GM12801 (cell line): ENCODE data around the gene SSR3.

Experiments used
- TF ChIP-seq, protein P1 (sequence below): IDR thresholded peaks from one replicate; pipeline ENCODE4 v1.5.1; 2011; ENCODE audit warnings: control low read depth; ENCODE audit not compliant: insufficient read length; ENCODE audit errors: extremely low read depth

The SSR3 gene

GRCh38 chr3:156551746-156552145, 3.2 kb downstream of the SSR3 start:
- TF ChIP-seq, protein P1, sequence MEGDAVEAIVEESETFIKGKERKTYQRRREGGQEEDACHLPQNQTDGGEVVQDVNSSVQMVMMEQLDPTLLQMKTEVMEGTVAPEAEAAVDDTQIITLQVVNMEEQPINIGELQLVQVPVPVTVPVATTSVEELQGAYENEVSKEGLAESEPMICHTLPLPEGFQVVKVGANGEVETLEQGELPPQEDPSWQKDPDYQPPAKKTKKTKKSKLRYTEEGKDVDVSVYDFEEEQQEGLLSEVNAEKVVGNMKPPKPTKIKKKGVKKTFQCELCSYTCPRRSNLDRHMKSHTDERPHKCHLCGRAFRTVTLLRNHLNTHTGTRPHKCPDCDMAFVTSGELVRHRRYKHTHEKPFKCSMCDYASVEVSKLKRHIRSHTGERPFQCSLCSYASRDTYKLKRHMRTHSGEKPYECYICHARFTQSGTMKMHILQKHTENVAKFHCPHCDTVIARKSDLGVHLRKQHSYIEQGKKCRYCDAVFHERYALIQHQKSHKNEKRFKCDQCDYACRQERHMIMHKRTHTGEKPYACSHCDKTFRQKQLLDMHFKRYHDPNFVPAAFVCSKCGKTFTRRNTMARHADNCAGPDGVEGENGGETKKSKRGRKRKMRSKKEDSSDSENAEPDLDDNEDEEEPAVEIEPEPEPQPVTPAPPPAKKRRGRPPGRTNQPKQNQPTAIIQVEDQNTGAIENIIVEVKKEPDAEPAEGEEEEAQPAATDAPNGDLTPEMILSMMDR, result no peak

DNA sequence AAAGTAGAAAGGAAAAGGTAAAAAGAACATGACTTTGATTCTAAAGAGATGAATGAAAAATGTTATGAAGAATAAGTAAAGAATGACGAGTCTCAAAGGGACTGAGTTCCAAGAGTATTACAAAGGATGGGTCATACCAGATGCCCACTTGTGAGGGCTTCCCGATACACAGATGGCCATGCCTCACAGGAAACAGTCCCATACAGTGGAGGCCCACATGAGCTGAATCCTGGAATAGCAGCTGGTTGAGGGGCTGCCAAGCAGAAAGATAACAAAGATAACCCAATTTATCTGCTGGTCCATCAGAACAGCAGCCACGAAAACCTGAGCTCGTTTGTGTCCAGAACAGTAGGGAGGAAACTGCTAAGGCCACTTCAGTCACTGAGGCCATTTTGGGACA, 3.7 kb downstream of the SSR3 start:
- TF ChIP-seq, protein P1, result no peak

DNA sequence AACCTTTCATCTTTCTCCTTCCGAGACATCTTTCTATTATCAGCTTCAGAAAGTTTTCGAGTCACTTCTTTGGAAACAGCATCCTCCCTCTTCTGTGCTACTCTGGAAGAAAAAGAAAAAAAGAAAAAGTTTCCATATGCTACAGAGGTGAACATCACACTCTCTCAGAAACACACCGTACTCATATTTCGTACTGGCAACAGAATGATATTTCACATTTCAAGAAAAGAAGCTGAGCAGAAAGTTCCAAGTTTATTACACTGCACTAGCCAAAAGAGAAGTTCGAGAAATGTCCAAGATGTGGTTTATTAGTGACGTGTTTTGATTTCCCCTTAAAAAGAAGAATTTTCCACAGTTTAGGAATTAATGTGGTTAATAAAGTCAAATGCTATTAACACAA, 6.0 kb downstream of the SSR3 start:
- TF ChIP-seq, protein P1, result no peak

GRCh38 chr3:156548041-156548687, 6.8 kb downstream of the SSR3 start:
- TF ChIP-seq, protein P1, result no peak

DNA sequence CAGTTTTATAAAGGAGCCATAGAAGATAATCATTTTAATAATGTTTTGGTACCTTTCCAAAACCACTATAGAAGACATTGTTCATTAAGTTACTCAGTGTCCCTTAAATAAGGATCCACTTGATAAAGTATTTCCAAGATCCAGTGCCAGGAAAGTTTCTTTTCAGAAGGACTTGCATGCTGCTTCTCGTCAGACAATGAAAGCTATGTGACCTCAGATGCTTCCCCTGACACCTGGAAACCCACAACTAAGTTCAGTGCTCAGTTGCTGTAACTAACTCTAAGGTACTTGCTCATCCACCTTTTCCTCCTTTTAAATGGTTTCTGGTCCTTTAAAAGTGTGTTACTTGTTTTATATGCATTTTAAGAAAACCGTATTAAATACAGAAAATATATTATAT, 7.3 kb downstream of the SSR3 start:
- TF ChIP-seq, protein P1, result no peak

DNA sequence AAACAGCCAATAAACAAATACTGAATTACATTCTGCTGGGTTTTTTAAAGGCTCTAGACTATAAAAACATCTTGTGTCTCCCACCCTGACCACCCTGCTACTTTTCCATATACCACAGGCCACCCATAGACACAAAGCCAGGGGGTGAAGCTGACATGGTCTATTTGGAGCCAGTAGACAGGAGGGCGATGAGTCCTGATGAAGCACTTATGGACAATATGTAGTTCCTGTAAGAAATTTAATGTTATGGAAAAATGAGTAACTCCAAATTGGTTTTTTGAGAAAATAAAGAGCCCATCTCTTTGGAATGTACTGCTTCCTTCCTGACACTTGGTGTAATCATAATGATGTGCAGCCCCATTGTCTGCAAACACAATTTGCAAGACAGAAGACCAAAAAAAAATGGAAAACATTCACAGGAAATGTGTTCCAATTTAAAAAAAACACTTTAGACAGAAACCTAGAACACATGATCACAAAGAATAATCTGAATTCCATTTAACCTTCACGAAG, 11.8 kb downstream of the SSR3 start:
- TF ChIP-seq, protein P1, result no peak

GRCh38 chr3:156542101-156543042, 12.5 kb downstream of the SSR3 start:
- TF ChIP-seq, protein P1, result no peak
